GM19023 (cell line): ENCODE measurements around the gene CDON.

Experiments used
- ATAC-seq: cut with Tn5 transposase; IDR thresholded peaks from one replicate; pipeline ENCODE4 v1.9.1; 2021; ENCODE audit warnings: mild to moderate bottlenecking, moderate library complexity; ENCODE audit not compliant: unreplicated experiment

CDON gene

GRCh38 chr11:126084608-126084912 is 21.9 kb upstream of the CDON start:
- ATAC-seq, result no peak

- no peak for ATAC-seq
Observed at GRCh38 chr11:126083829-126084607, 21.4 kb upstream of the CDON start.

DNA sequence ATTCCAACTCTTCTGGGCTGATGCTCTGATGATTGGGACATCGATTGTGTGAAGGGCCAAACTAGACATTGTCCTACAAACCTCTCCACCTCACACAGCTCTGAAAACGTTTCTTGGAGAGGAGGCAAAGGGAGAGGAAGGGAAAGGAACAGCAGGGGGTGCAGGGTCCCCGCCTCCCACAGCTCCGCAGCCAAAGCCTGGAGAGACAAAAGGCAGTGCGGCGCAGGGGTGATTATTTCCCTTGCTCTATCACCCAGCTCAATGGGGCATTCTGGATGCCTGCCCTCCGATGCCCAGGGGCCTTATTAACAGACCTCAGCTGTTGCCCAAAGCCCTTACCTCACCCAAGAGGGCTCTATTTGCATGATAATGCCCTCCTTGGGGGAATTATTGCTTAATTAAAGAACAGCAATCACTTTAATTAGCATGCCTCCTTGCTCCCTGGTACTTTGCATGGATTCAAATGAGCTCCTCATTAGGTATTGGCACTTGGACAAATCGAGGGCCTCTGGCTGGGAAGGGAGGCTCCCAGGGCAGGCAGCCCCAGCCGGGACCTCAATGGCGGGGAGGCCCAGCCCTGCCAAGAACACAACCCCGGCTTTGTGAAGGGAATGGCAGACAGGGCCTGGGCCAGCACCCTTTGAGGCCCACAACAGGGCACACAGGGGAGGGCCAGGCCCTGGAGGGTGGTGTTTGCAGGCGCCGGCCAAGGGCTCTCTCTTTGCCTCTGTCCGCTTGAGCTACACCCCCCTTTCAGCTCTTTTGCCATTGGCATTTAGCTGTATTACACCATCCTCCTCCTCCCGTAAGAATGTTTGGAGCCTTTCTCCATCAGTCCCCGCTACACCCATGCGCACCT is 19.8 kb upstream of the CDON start:
- no peak for ATAC-seq

- no peak for ATAC-seq
Observed at GRCh38 chr11:126081915-126082250, 19.2 kb upstream of the CDON start.

GRCh38 chr11:126080161-126080941 is 17.7 kb upstream of the CDON start:
- no peak for ATAC-seq

GRCh38 chr11:126079621-126080124 is 17.0 kb upstream of the CDON start:
- no peak for ATAC-seq

- ATAC-seq, result no peak
Observed at GRCh38 chr11:126076641-126077040, 14.0 kb upstream of the CDON start.

- no peak for ATAC-seq
Observed at GRCh38 chr11:126072801-126073594, 10.3 kb upstream of the CDON start.

- ATAC-seq, result no peak
Observed at GRCh38 chr11:126072141-126072741, 9.6 kb upstream of the CDON start.

DNA sequence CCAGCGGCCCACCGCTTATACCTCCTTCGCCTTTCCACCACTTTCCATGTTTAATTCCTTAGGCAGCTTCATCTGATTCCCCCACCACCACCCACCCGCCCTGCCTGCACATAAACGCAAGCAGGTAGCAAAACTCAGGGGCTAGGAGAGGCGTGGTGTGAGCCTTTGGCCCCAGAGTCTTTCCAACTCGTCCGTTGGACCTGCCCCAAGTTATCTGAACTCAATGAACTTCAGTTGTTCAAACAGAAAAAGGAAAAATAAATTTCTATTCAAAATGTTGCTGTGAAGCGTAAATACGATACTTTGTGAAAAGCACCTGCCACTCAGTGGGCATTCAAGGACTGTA is 814 bp upstream of the CDON start:
- ATAC-seq, result no peak

- ATAC-seq, result no peak
Observed at GRCh38 chr11:126061707-126062678, 673 bp downstream of the CDON start.

- no peak for ATAC-seq
Observed at GRCh38 chr11:126060757-126061171, 1.9 kb downstream of the CDON start.

DNA sequence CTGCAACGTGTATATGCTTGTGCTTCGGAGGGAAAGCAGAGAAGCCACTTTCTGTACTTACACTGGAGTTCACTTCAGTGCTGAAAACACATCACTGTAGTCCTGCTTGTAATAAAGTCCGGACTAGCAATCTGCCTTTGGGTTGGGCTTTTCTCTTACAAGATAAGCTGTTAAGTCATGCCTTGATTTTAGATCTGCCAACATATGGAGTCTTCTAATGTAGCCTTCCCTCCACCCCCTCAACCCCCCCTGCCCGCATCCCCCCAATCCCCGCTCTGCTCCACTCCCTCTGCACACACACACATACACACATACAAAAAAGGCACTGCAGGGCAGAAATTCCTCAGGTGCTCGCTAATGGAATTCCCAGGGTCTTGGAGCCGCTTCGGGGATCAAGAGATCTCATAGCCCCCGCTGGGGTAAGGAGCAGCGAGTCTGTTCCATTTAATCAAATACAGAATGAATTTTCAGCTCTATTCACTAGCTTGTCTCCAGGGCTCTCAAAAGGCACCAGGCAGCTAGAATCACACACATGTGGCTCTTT is 3.4 kb downstream of the CDON start:
- ATAC-seq, result no peak

- no peak for ATAC-seq
Observed at GRCh38 chr11:126058105-126058874, 4.4 kb downstream of the CDON start.

DNA sequence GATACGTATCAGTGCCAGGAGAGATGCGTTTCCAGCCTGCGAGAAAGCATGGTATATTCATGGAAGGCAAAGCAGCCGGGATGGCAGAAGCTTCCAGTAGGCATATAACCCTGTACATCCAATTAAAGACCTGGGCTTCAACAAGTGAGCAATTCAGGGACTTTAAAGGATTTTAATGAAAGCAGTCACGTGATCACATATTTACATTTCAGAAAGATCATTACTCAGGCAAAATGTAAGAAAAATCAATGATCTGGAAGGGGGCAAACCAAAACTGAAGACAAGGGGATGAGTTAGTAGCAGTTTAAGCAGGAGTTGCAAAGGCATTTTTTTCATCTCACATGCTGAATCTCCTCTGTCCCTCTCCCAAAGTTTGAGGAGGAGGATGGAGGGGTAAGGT is 7.8 kb downstream of the CDON start:
- no peak for ATAC-seq

DNA sequence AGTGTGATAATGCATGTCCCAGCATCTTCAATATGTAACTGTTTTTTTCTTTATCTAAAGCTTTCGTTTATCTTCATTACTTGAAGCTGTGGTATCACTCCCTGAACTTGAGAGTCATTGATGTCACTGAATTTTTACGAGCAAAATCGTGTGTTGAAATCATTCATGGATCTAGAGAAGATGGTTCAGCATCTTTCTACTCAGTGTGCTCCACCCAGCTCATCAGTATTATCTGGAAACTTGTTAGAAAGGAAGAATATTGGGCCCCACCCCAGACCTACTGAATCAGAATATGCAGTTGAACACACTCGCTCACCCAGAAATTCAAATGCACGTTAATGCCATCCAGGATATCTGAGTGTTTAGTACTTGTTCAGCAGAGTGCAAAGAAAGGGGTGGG is 8.3 kb downstream of the CDON start:
- ATAC-seq, result no peak

DNA sequence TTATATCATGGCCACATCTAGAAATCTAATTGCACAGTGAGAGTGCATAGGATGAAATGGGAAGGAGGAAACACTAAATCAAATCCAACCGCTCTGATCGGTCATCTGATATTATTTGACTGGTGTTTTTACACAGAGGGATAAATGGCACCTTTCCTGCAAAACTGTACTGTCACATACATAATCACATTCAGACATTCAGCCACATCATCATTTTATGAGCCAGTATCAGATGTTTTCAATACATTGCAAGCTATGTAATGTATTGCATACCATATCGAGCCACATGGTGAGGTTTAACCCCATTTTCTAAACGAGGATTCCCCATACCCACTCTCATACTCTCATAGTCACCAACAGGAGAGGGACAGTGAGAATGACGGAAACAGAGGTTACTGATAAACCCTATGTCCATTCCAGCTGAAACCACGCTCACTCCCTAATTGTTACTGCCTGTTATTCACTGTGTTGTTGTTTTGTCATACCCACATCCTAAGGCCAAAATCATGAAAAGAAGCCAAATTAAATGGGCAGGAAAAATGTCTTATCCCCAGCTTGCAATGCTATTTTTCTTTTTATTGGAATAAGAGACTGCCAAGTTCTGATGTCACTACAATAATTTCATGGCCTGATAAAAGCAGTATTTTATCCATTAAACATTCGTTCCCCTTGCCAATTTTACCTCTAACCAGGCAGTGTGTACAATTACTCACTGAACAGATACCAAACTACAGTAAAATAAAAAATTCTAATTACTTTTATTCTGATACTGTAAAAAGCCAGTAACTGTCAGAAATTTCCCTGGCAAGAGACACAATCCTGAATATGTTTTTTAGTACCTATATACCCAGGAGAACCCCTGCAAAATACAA is 9.0 kb downstream of the CDON start:
- no peak for ATAC-seq
